ENCODE measurements around the gene KIF19.

GRCh38 chr17:74317071-74317470 is 9.0 kb upstream of the KIF19 start:
- TF ChIP-seq EP300 (IDR thresholded peaks at IDR 0.05; ENCODE audit: low read depth), result no peak
- no peak for TF ChIP-seq CTCF (IDR thresholded peaks at IDR 0.05)
- no peak for TF ChIP-seq POLR2AphosphoS5 (IDR thresholded peaks at IDR 0.05)
